ENCODE data around the gene NUP160.
"Not testable (repeated sequence)": the region's sequence is repeated elsewhere in the genome, so short reads cannot be mapped to it uniquely, and the experiment has no call there.

Gene NUP160

DNA sequence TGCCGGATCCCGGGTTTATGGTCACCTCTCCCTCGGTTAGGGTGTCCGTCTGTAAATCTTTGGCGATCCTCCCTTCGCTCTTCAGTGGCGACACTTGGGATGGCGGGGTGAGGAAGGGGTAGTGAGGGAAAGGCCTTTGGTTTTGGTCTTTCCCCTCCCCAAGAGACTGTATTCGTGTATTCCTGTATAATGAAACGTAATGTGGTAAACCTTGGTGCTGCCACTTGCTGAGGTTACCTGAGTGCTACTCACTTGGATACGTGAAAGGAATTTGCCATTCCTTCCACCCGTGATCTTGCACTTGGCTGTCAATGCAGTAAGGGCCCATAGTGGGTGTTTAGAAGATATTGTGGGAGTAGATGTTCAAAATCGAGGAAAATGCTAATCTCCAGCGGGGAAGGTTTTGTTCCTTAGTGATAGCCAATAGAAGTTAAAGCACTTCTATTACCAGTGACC, 578 bp upstream of the NUP160 start:
- TF ChIP-seq, protein P1, sequence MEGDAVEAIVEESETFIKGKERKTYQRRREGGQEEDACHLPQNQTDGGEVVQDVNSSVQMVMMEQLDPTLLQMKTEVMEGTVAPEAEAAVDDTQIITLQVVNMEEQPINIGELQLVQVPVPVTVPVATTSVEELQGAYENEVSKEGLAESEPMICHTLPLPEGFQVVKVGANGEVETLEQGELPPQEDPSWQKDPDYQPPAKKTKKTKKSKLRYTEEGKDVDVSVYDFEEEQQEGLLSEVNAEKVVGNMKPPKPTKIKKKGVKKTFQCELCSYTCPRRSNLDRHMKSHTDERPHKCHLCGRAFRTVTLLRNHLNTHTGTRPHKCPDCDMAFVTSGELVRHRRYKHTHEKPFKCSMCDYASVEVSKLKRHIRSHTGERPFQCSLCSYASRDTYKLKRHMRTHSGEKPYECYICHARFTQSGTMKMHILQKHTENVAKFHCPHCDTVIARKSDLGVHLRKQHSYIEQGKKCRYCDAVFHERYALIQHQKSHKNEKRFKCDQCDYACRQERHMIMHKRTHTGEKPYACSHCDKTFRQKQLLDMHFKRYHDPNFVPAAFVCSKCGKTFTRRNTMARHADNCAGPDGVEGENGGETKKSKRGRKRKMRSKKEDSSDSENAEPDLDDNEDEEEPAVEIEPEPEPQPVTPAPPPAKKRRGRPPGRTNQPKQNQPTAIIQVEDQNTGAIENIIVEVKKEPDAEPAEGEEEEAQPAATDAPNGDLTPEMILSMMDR (IDR thresholded peaks at IDR 0.05; ENCODE audit: low read length, missing control alignments), result no peak
- no peak for DNase-seq (ENCODE audit: low read depth)
- peak overlapping the region; percentile 99 for H3K4me3 ChIP-seq (replicated peaks; ENCODE audit: low read depth, low read length)

DNA sequence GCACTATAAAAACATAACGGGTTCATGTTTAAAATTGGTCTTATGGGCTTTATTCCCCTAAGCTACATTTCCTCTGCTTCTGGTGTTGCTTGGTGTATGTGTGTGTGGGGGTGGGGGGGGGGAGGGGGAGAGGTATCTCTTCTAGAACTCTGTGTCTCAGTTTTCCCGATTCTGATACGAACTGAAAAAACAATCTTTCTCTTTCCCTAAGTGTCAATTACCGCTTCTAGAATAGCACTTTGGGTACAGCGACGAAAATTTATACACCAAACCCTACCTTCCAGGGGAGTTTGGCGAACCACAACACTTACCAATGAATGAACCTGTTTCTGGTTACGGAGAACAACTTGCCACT, 636 bp downstream of the NUP160 start:
- DNase-seq (ENCODE audit: low read depth), result no peak
- TF ChIP-seq, protein P1 (IDR thresholded peaks at IDR 0.05; ENCODE audit: low read length, missing control alignments), result no peak
- peak overlapping the region; percentile 99 for H3K4me3 ChIP-seq (replicated peaks; ENCODE audit: low read depth, low read length)

DNA sequence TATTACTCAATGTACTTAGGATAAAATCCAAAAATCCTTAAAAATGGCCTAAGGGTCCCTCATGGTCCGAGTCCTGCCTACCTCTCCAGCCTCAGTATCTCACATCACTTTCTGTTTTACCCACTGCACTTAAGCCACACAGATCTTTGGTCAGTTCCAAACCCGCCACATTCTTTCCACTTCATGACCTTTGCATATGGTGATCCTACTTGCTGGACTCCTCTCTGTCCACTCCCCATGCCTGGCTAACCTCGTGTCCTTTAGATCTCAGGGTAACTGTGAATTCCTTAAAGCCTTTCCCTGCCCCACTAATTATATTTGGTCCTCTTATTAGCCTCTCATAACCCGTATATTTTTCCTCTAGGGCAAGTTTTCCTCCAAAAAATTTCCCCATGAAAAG, 1.2 kb downstream of the NUP160 start:
- TF ChIP-seq, protein P1 (IDR thresholded peaks at IDR 0.05; ENCODE audit: low read length, missing control alignments), result no peak
- peak overlapping the region; percentile 99 for H3K4me3 ChIP-seq (replicated peaks; ENCODE audit: low read depth, low read length)
- DNase-seq (ENCODE audit: low read depth), result no peak

DNA sequence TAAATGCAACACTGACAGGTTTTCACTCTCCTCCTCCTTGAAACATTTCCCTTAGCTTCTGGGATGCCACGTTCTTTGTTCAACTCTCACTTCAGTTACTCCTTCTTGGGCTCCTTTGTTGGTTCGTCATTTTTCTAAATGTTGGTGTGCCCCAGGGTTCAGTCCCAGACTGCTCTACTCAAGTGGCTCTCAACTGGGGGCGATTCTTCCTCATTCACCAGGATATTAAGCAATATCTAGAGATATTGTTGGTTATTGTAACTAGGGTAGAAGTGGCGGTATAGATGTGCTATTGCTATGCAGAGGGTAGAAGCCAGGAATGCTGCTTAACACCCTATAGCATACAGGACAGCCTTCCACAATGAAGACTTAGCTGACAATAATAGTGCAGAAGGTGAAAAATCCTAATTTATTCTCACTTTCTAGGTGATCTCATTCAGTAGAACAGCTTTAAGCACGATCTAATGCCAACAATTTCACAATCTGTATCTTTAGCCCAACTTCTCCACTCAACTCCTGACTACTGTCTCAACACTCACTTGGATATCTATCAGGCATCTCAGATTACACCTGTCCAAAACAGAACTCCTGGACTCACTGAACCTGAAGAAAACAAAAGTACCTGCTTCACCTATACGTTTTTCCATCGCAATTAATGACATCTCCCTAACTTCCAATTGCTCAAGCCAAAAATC, 4.6 kb downstream of the NUP160 start:
- DNase-seq (ENCODE audit: low read depth), result no peak
- H3K4me3 ChIP-seq (replicated peaks; ENCODE audit: low read depth, low read length), result no peak overlapping the region
- TF ChIP-seq, protein P1 (IDR thresholded peaks at IDR 0.05; ENCODE audit: low read length, missing control alignments), result no peak

DNA sequence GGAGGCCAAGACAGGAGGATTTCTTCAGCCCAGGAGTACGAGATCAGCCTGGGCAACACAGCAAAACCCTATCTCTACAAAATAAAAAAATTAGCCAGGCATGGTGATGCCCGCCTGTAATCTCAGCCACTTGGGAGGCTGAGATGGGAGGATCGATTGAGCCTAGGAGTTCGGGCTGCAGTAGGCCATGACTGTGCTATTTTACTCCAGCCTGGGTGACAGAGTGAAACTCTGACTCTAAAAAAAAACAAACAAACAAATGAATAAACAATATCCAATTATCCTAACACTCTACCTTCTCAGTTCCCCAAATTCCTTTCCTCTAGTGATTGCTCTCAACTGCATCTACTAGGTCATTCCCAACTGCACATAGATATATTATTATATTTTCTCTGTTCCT, 5.4 kb downstream of the NUP160 start:
- DNase-seq (ENCODE audit: low read depth), result no peak
- no peak overlapping the region for H3K4me3 ChIP-seq (replicated peaks; ENCODE audit: low read depth, low read length)
- TF ChIP-seq, protein P1 (IDR thresholded peaks at IDR 0.05; ENCODE audit: low read length, missing control alignments), result no peak

DNA sequence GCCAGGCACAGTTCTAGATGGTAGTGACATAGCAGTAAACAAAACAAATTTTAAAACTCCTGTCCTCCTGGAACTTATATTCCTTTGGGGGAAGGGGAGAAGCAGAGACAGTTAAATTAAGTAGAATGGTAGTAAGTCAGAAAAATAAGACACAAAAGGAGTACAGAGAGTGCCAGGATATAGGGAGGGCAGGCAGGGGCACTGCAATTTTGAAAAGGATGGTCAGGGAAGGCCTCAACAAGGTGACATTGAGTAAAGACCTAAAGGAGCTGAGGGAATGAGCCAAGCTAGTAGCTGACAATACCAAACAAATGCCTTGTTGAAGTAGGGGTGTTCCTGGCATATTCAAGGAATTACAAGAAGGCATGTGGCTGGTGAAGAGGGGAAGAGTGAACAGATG, 10.2 kb downstream of the NUP160 start:
- no peak for DNase-seq (ENCODE audit: low read depth)
- no peak overlapping the region for H3K4me3 ChIP-seq (replicated peaks; ENCODE audit: low read depth, low read length)
- TF ChIP-seq, protein P1 (IDR thresholded peaks at IDR 0.05; ENCODE audit: low read length, missing control alignments), result no peak

DNA sequence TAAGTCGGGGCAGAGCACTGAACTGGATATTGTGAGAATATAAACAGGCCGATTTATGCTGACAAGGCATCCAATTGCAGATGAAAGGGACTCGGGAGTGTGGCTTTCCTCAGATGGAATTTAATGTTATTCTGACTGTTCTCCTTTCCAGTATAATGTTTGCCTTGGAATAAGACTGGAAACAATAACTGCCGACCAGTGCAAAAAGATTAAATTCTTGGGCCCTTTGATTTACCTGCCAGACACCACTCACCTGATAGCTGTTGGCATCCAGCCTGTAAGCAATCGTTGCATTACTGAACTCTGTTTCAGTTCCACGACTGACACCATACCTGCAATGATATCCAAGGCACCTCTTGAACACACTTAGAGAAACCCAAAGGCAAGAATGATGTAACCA, 10.9 kb downstream of the NUP160 start:
- no peak overlapping the region for H3K4me3 ChIP-seq (replicated peaks; ENCODE audit: low read depth, low read length)
- TF ChIP-seq, protein P1 (IDR thresholded peaks at IDR 0.05; ENCODE audit: low read length, missing control alignments), result no peak
- DNase-seq (ENCODE audit: low read depth), result no peak

DNA sequence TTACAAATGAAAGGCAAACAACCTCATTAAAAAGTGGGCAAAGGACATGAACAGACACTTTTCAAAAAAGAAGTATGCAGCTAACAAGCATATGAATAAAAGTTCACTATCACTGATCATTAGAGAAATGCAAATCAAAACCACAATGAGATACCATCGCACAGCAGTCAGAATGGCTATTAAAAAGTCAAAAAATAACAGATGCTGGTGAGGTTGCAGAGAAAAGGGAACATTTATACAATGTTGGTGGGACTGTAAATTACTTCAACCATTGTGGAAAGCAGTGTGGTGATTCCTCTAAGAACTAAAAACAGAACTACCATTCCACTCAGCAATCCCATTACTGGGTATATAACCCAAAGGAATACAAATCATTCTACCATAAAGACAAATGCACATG, 18.1 kb downstream of the NUP160 start:
- DNase-seq (ENCODE audit: low read depth); H3K4me3 ChIP-seq (replicated peaks; ENCODE audit: low read depth, low read length): not testable (repeated sequence)

Data from fibroblast of pulmonary artery (primary cell).